HG03469 (cell line): Measurements from ENCODE around the gene CDH15.

Source experiments
- ATAC-seq: cut with Tn5 transposase; IDR thresholded peaks from one replicate; pipeline ENCODE4 v1.9.1; 2021; ENCODE audit warnings: mild to moderate bottlenecking, moderate library complexity, moderate number of reproducible peaks; ENCODE audit not compliant: unreplicated experiment

Gene CDH15

DNA sequence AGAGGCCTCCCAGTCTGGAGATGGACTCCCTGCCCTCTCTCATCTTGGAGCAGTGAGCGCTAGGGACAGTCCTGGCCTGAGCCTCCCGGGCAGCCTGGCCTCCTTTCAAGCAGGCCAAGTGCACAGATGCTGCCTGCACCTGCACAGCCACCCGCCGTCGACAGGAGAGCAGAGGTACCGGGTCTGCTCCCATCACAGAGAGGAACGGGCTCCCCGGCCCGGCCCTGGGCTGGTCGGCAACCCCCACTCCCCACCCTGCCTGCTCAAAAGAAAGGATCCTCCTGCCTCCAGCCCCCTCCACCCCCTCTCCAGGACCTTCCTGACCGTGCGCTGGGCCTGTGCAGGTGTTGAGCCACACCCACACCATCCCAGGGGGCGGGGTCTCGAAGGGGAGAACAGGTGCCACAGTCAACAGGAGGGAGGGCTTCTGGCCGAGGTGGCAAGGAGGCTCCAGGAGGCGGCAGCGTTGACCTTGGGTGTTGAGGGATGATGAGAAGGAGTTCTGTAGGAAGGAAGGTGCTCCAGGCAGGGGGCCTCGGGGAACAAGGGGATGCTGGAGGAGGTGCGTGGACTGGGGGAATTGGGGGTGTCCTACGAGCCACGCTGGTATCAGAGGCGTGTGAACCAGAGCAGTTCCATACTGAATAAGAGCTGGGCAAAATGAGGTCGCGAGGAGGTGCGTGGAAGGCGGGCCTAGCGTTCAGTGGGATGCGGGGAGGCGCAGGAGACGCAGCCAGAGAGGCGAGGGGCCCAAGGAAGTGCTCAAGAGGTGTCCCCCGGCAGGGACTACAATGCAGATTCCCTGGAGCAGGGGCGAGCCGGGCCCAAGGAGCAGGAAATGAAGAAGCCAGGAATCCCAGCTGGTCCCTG, 967 bp upstream of the CDH15 start:
- ATAC-seq, result no peak

- ATAC-seq, result no peak
Observed at GRCh38 chr16:89172171-89172527, 601 bp downstream of the CDH15 start.

- ATAC-seq, result no peak
Observed at GRCh38 chr16:89172528-89173173, 1.1 kb downstream of the CDH15 start.

- no peak for ATAC-seq
Observed at GRCh38 chr16:89173174-89173921, 1.8 kb downstream of the CDH15 start.

- no peak for ATAC-seq
Observed at GRCh38 chr16:89174055-89174827, 2.7 kb downstream of the CDH15 start.

DNA sequence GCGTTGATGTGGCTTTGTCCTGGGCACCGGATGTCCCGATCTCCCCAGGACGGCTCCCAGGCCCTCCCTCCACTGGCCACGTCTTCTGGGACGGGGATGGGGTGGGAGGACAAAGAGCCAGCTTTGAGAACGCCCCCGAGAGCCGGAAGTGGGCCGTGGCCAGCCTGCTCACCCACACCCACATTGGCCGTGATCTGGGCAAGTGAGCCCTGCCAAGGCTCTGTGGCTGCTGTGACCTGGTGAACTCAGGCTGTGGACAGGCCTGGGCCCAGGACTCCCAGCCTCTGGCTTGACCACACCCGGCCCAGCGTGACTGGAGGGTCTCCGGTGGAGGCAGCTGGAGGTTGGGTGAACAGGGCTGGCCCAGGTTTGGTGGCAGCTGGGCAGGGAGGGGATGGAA, 3.3 kb downstream of the CDH15 start:
- no peak for ATAC-seq

- no peak for ATAC-seq
Observed at GRCh38 chr16:89175280-89176146, 4.0 kb downstream of the CDH15 start.

DNA sequence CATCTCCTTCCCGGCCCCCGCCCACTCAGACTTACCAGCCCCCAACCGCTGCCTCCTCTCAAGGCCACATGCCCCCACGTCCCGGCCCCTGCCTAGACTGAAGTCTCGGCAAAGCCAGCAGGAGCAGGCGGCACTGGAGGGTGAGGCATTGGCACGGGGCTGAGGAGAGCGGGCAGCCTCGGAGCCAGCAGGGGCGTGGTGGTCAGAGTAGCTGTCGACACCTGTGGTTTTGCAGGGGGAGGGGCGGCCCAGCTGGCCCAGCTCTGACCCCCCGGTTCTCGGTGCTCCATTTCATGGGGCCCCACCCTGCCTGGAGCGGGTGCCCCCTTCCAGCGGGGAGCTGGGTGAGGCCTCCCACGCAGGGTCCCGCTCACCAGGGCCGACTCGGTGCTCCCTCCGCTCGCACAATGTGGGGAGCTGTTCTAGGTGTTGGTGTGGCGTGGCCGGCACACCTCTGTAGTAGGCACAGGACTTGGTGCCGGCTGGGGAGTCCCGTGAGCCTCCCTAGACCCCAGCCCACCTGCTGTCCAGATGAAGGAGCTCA, 4.7 kb downstream of the CDH15 start:
- ATAC-seq, result no peak

DNA sequence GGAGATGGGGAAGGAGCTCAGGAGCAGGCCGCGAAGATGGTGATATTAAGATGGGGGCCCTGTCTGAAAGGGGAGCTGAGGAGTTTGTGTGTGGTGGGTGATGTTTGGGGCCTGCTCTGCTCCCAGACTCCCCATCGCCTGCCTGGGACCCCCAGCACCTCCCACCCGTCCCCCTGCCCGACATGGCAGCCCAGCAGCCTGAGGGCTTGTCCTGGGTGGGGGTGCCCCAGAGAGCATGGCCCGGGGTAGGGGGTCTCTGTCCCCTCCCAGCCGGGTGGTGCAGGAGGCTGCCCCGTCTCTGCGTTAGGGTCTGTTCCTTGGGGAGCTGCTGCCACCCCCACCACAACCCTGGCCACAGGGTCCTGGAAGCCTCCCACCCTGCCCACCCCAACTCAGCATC, 5.2 kb downstream of the CDH15 start:
- ATAC-seq, result no peak

DNA sequence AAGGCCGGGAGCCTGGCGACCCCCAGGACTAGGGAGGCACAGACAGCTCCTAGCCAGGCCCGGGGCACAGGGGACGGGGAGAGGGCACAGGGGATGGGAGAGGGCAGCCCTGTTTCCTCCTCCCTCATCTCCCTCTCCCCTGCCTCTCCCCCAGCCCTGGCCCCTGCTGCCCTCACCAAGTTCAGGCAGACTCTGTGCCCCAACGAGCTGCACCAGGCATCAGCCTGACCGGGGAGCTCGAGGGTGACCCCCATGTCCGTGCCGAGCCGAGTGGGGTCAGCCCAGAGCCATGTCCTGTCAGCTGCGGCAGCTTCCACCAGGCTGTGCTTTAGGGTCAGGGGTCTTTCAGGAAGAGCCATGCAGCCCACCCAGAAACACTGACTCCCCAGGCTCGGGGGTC, 6.0 kb downstream of the CDH15 start:
- no peak for ATAC-seq

DNA sequence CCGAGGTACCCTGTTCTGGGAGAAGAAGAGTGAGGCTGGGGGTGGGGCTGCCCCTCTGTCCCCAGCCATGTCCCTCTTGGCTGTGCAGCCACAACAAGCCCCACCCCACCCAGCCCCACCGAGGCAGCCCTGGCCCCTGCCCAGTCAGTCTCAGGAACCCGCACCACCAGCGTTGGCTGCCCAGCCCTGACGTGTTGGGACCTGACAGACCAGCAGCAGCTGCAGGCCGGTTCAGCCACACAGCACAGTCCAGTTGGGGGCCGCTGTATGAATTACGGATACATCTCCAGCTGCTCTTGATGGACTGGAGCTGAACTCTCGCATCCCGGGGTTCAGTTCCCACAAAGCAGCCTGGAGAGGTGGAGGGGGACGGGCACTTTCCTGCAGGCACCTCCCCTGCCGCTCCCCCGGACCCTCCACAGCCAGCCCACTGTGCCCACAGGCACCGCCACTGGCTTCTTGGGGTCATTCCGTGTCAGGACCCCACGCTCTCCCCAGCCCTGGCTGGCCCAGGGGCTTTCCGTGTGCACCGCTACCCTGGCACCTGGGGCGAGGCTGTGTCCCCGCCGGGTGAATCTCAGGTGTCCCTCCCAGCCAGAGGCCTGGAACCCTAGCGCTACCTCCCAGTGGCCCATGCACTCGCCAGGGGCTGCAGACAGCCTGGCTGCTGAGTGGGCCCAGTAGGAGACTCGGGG, 7.1 kb downstream of the CDH15 start:
- no peak for ATAC-seq

- no peak for ATAC-seq
Observed at GRCh38 chr16:89179148-89179484, 7.6 kb downstream of the CDH15 start.

GRCh38 chr16:89179656-89180315, 8.2 kb downstream of the CDH15 start:
- ATAC-seq, result no peak

- no peak for ATAC-seq
Observed at GRCh38 chr16:89183463-89183862, 11.9 kb downstream of the CDH15 start.

GRCh38 chr16:89183975-89184676, 12.6 kb downstream of the CDH15 start:
- ATAC-seq, result no peak

DNA sequence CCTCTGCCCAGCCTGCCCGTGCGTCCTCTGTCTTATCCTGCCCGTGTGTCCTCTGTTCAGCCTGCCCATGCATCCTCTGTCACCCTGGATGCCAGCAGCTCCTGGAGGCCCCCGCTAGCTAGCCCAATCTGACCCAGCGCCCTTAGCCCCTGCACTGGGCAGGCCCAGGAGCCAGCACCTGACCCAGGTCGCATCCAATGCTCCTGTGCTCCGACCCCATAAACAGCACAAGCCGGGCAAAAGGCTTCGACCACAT, 13.1 kb downstream of the CDH15 start:
- no peak for ATAC-seq

DNA sequence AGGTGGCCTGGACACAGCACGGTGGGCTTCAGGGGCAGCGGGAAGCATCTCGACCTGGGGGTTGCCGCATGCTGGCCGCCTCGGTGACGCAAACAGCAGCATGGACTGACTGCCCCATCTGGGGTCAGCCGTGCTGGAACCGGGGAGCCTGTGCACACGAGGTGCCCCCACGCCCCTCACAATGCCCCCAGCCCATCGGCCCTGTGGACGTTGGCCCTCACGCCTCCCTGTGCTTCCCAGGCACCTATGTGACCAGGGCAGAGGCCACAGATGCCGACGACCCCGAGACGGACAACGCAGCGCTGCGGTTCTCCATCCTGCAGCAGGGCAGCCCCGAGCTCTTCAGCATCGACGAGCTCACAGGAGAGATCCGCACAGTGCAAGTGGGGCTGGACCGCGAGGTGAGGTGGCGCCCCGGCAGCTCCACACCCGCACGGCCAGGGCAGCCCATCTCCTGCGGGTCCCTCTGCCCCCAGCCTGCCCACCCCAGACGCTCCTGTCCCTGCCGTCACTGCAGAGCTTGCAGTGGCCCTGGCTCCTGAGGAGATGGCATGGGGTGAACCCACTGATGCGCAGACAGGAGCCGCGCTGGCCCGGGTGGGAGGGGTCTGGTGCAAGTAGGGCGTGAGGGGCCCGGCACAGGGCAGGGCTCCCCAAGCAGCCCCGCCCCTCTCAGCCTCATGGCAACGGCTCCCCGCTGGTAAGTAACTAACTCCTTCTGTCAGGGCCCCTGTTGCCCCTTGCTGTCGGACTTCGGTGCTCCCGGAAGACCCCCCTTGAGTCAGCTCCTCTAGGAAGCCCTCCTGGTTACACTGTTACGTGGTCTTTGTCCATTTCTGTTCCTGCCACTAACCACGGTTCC, 13.6 kb downstream of the CDH15 start:
- no peak for ATAC-seq
